GM21381 (cell line): ENCODE results near the gene SMAD3.
A peak's percentile ranks its signal among the peaks of the same experiment; 100 is the strongest.
"Not testable (repeated sequence)": the region's sequence is repeated elsewhere in the genome, so short reads cannot be mapped to it uniquely, and the experiment has no call there.

Experiments
- ATAC-seq: cut with Tn5 transposase; IDR thresholded peaks from one replicate; pipeline ENCODE4 v1.9.1; 2021; ENCODE audit warnings: mild to moderate bottlenecking, moderate library complexity; ENCODE audit not compliant: unreplicated experiment

SMAD3 gene

GRCh38 chr15:67065531-67066005 lies at the start of gene SMAD3:
TSS of gene SMAD3 (plus strand) at chr15:67065602. CDS start at chr15:67066155, 553 bp downstream.
- ATAC-seq, result peak; percentile 63

- no peak for ATAC-seq
These were observed 48.1 kb upstream of the SMAD3 start for GRCh38 chr15:67017311-67017710.

- ATAC-seq, result no peak
These were observed 47.4 kb upstream of the SMAD3 start for GRCh38 chr15:67018026-67018425.

- ATAC-seq, result no peak
These were observed 47.0 kb upstream of the SMAD3 start for GRCh38 chr15:67018441-67018840.

- no peak for ATAC-seq
These were observed 46.3 kb upstream of the SMAD3 start for GRCh38 chr15:67019069-67019468.

GRCh38 chr15:67019884-67020520 lies 45.4 kb upstream of the SMAD3 start:
- no peak for ATAC-seq

- ATAC-seq, result not testable (repeated sequence)
These were observed 44.7 kb upstream of the SMAD3 start for GRCh38 chr15:67020668-67021067.

- ATAC-seq, result no peak
These were observed 43.9 kb upstream of the SMAD3 start for GRCh38 chr15:67021455-67021854.

GRCh38 chr15:67022587-67023105 lies 42.8 kb upstream of the SMAD3 start:
- ATAC-seq, result no peak

- no peak for ATAC-seq
These were observed 41.7 kb upstream of the SMAD3 start for GRCh38 chr15:67023517-67024313.

- ATAC-seq, result no peak
These were observed 40.9 kb upstream of the SMAD3 start for GRCh38 chr15:67024314-67024997.

- ATAC-seq, result no peak
These were observed 40.4 kb upstream of the SMAD3 start for GRCh38 chr15:67024998-67025368.

- ATAC-seq, result no peak
These were observed 39.4 kb upstream of the SMAD3 start for GRCh38 chr15:67025719-67026609.

- no peak for ATAC-seq
These were observed 38.8 kb upstream of the SMAD3 start for GRCh38 chr15:67026610-67026967.

GRCh38 chr15:67028440-67028839 lies 37.0 kb upstream of the SMAD3 start:
- not testable (repeated sequence) for ATAC-seq

- ATAC-seq, result no peak
These were observed 35.2 kb upstream of the SMAD3 start for GRCh38 chr15:67030036-67030762.

GRCh38 chr15:67031331-67031730 lies 34.1 kb upstream of the SMAD3 start:
- no peak for ATAC-seq

GRCh38 chr15:67032608-67033007 lies 32.8 kb upstream of the SMAD3 start:
- ATAC-seq, result no peak

- no peak for ATAC-seq
These were observed 32.4 kb upstream of the SMAD3 start for GRCh38 chr15:67033012-67033411.

GRCh38 chr15:67033571-67034044 lies 31.8 kb upstream of the SMAD3 start:
- no peak for ATAC-seq
